Measurements from ENCODE around the gene BEX3. TPM values are rescaled to one million over a fixed set of nuclear protein-coding genes. Genes with fewer than 3 reads are reported as not detected.
"Not testable (repeated sequence)": the region's sequence is repeated elsewhere in the genome, so short reads cannot be mapped to it uniquely, and the experiment has no call there.

Gene BEX3
- total and polyA plus RNA-seq, 7 donors, result 6.2 to 24.4 (median 8.8) TPM

DNA sequence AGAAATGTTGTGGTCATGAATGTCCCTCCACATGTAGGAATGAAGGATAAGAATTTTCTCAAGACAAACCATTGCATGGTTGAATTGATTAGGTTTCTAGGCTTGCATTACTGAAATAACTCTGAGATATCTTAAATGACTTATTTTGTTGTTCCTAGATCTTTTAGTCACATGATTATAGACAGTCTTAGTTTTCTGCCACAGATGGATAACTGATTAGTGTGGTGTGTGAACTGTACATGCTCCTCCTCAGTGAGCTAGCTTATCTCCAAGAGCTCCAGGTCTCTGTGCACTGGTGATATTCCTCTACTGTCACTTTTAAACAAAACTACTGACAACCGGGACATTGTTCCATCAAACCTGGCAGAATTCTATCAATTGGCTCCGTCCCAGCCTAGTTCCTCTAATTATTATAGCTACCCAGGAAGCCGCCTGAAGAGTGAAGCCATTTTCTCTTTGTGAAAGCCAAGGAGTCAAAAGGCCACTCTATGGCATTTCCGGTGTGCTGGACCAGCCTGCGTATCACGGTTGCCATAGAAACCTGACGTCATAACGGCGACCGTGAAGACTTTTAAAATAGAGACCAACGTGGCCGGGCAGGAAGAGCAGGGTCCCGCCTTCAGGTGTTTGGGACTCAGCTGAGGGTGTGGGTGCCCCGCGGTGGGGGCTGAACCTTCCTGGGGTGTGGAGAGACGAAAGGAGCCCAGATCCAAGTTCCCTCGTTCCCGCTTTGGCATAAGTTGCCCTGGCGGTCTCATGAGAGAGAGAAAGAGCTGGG is 28.1 kb downstream of the BEX3 start:
- WGBS, 3 donors, result 1 to 12% (median 3%) methylated on average over 19 of the region's 19 CpGs
- H3K36me3 ChIP-seq (ENCODE audit: insufficient read depth in 1 of 2, low read depth in 1 of 2), result no peaks in the 10 kb centered on the region
- H3K27me3 ChIP-seq (ENCODE audit: insufficient read depth in 3 of 3, low read length in 2 of 3), result peaks cover 0 to 23% (median 0%) of the 10 kb centered on the region in 3 donors
- ATAC-seq (peak in 2 of 4 donors; percentile 46 to 63), DNase-seq (peak; percentile 35 to 68)
- TF ChIP-seq, protein P1, sequence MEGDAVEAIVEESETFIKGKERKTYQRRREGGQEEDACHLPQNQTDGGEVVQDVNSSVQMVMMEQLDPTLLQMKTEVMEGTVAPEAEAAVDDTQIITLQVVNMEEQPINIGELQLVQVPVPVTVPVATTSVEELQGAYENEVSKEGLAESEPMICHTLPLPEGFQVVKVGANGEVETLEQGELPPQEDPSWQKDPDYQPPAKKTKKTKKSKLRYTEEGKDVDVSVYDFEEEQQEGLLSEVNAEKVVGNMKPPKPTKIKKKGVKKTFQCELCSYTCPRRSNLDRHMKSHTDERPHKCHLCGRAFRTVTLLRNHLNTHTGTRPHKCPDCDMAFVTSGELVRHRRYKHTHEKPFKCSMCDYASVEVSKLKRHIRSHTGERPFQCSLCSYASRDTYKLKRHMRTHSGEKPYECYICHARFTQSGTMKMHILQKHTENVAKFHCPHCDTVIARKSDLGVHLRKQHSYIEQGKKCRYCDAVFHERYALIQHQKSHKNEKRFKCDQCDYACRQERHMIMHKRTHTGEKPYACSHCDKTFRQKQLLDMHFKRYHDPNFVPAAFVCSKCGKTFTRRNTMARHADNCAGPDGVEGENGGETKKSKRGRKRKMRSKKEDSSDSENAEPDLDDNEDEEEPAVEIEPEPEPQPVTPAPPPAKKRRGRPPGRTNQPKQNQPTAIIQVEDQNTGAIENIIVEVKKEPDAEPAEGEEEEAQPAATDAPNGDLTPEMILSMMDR (IDR thresholded peaks at IDR 0.05), result no peak
- H3K9me3 ChIP-seq, result no peaks in the 10 kb centered on the region
- H3K4me3 ChIP-seq, result peak overlapping the region; percentile 55
- intact Hi-C loops (cut with DNase I), result no loop called here
- H3K4me1 ChIP-seq, result no peaks in the 10 kb centered on the region
- H3K27ac ChIP-seq, result no peak overlapping the region

GRCh38 chrX:103405009-103405333 is 28.6 kb downstream of the BEX3 start:
- peak overlapping the region; percentile 55 for H3K4me3 ChIP-seq
- no peaks in the 10 kb centered on the region for H3K36me3 ChIP-seq (ENCODE audit: insufficient read depth in 1 of 2, low read depth in 1 of 2)
- no peaks in the 10 kb centered on the region for H3K4me1 ChIP-seq
- DNase-seq, result no peak
- TF ChIP-seq, protein P1 (IDR thresholded peaks at IDR 0.05), result no peak
- ATAC-seq, result no peak
- H3K27me3 ChIP-seq (ENCODE audit: insufficient read depth in 3 of 3, low read length in 2 of 3), result peaks cover 0 to 23% (median 0%) of the 10 kb centered on the region in 3 donors
- no peak overlapping the region for H3K27ac ChIP-seq
- intact Hi-C loops (cut with DNase I), result no loop called here
- WGBS, 3 donors, result 5 to 23% (median 6%) methylated on average over 7 of the region's 7 CpGs
- no peaks in the 10 kb centered on the region for H3K9me3 ChIP-seq

GRCh38 chrX:103406256-103406655 is 29.9 kb downstream of the BEX3 start:
- H3K27ac ChIP-seq, result no peak overlapping the region
- WGBS, 3 donors, result 64 to 77% (median 67%) methylated on average over 1 of the region's 1 CpG
- no peaks in the 10 kb centered on the region for H3K4me1 ChIP-seq
- no peak overlapping the region for H3K4me3 ChIP-seq
- TF ChIP-seq, protein P1 (IDR thresholded peaks at IDR 0.05), result no peak
- H3K27me3 ChIP-seq (ENCODE audit: insufficient read depth in 3 of 3, low read length in 2 of 3), result peaks cover 0 to 23% (median 0%) of the 10 kb centered on the region in 3 donors
- intact Hi-C loops (cut with DNase I), result no loop called here
- DNase-seq (no peak), ATAC-seq (no peak)
- no peaks in the 10 kb centered on the region for H3K36me3 ChIP-seq (ENCODE audit: insufficient read depth in 1 of 2, low read depth in 1 of 2)
- H3K9me3 ChIP-seq, result no peaks in the 10 kb centered on the region

- peaks cover 0 to 23% (median 0%) of the 10 kb centered on the region in 3 donors for H3K27me3 ChIP-seq (ENCODE audit: insufficient read depth in 3 of 3, low read length in 2 of 3)
- WGBS, 3 donors, result 82 to 92% (median 84%) methylated on average over 2 of the region's 2 CpGs
- H3K9me3 ChIP-seq, result peaks cover 3% of the 10 kb centered on the region
- DNase-seq (no peak), ATAC-seq (no peak)
- no peaks in the 10 kb centered on the region for H3K36me3 ChIP-seq (ENCODE audit: insufficient read depth in 1 of 2, low read depth in 1 of 2)
- H3K27ac ChIP-seq, result no peak overlapping the region
- intact Hi-C loops (cut with DNase I), result no loop called here
- TF ChIP-seq, protein P1 (IDR thresholded peaks at IDR 0.05), result no peak
- H3K4me1 ChIP-seq, result no peaks in the 10 kb centered on the region
- H3K4me3 ChIP-seq, result no peak overlapping the region
Measured at GRCh38 chrX:103407776-103408175, 31.4 kb downstream of the BEX3 start.

DNA sequence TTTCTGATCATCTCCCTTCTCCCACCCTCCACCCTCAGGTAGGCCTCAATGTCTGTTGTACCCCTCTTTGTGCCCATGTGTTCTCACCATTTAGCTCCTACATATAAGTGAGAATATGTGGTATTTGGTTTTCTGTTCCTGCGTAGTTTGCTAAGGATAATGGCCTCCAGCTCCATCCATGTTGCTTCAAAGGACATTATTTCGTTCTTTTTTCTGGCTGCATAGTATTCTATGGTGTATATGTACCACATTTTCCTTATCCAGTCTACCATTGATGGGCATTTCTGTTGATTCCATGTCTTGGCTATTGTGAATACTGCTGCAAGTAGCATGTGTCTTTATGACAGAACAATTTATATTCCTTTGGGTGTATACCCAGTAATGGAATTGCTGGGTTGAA is 35.4 kb downstream of the BEX3 start:
- WGBS, 3 donors, result 65 to 91% (median 88%) methylated on average over 2 of the region's 2 CpGs
- intact Hi-C loops (cut with DNase I); DNase-seq: not testable (repeated sequence)

More for the DNA sequence above, 35.4 kb downstream of the BEX3 start:
- H3K27ac ChIP-seq; H3K36me3 ChIP-seq (ENCODE audit: insufficient read depth in 1 of 2, low read depth in 1 of 2); H3K9me3 ChIP-seq; H3K4me1 ChIP-seq; ATAC-seq; H3K4me3 ChIP-seq: not testable (repeated sequence)
- H3K27me3 ChIP-seq (ENCODE audit: insufficient read depth in 3 of 3, low read length in 2 of 3), result peaks cover 0 to 17% (median 0%) of the 10 kb centered on the region in 3 donors

Measured in psoas muscle (tissue), 8 donors.